GM23338 (cell line): ENCODE measurements around the gene ARRB1. TPM values are rescaled to one million over a fixed set of nuclear protein-coding genes. Genes with fewer than 3 reads are reported as not detected.

Experiments
- ATAC-seq: fragments of 200-7000 bp; cut with Tn5 transposase; 3 replicates; pipeline ENCODE4 v1.9.1; 2020
- DNase-seq: peaks from one replicate; pipeline ENCODE4 v3.0.0-alpha.2; 2015; ENCODE audit warnings: low spot score
- H2AFZ ChIP-seq: fragments of 200-600 bp; sonication (generic); 2 replicates; pipeline ENCODE4 v1.8.0; 2016; ENCODE audit warnings: antibody characterized with exemption, mild to moderate bottlenecking, moderate library complexity
- H3F3A ChIP-seq: fragments of 200-600 bp; sonication (generic); replicated peaks from 2 replicates; pipeline ENCODE4 v1.8.0; 2017; ENCODE audit warnings: antibody characterized with exemption, mixed run types, low read depth
- H3K27ac ChIP-seq: fragments of 200-600 bp; sonication (generic); 2 replicates; pipeline ENCODE4 v1.6.1; 2016; ENCODE audit warnings: low read depth
- H3K27me3 ChIP-seq: fragments of 200-600 bp; sonication (generic); 2 replicates; pipeline ENCODE4 v1.8.0; 2016; ENCODE audit warnings: mild to moderate bottlenecking, mixed run types, moderate library complexity; ENCODE audit not compliant: insufficient read depth
- H3K36me3 ChIP-seq: fragments of 200-600 bp; sonication (generic); 2 replicates; pipeline ENCODE4 v1.8.0; 2016; ENCODE audit warnings: mild to moderate bottlenecking; ENCODE audit not compliant: insufficient read depth
- H3K4me1 ChIP-seq: fragments of 200-600 bp; sonication (generic); 2 replicates; pipeline ENCODE4 v1.8.0; 2016; ENCODE audit warnings: mild to moderate bottlenecking, moderate library complexity; ENCODE audit not compliant: insufficient read depth
- H3K4me2 ChIP-seq: fragments of 200-600 bp; sonication (generic); 2 replicates; pipeline ENCODE4 v1.7.1; 2017; ENCODE audit warnings: mixed run types
- H3K4me3 ChIP-seq: fragments of 200-600 bp; sonication (generic); 2 replicates; pipeline ENCODE4 v1.6.1; 2016; ENCODE audit warnings: mixed run types
- H3K79me2 ChIP-seq: fragments of 200-600 bp; sonication (generic); replicated peaks from 2 replicates; pipeline ENCODE4 v1.8.0; 2017; ENCODE audit warnings: mild to moderate bottlenecking; ENCODE audit not compliant: insufficient read depth
- H3K9me2 ChIP-seq: fragments of 200-600 bp; sonication (generic); 2 replicates; pipeline ENCODE4 v1.8.0; 2017; ENCODE audit not compliant: insufficient read depth
- H4K20me1 ChIP-seq: fragments of 200-600 bp; sonication (generic); replicated peaks from 2 replicates; pipeline ENCODE4 v1.8.0; 2017; ENCODE audit warnings: mild to moderate bottlenecking; ENCODE audit not compliant: insufficient read depth
- H3K27ac Mint-ChIP-seq: 2 replicates; pipeline ENCODE4 v1.8.0; 2020; ENCODE audit warnings: inconsistent platforms, mild to moderate bottlenecking, moderate library complexity, mixed read lengths
- H3K27me3 Mint-ChIP-seq: 3 replicates; pipeline ENCODE4 v1.8.0; 2022; ENCODE audit warnings: low read depth, mild to moderate bottlenecking, moderate library complexity, mixed read lengths, inconsistent platforms; ENCODE audit not compliant: insufficient read depth, poor library complexity
- H3K36me3 Mint-ChIP-seq: 3 replicates; pipeline ENCODE4 v1.8.0; 2021; ENCODE audit warnings: low read depth, mild to moderate bottlenecking, inconsistent platforms, moderate library complexity, mixed read lengths
- H3K4me1 Mint-ChIP-seq: 3 replicates; pipeline ENCODE4 v1.8.0; 2020; ENCODE audit warnings: mild to moderate bottlenecking, inconsistent platforms, mixed read lengths
- H3K4me3 Mint-ChIP-seq: 3 replicates; pipeline ENCODE4 v1.8.0; 2021; ENCODE audit warnings: moderate library complexity, mild to moderate bottlenecking, inconsistent platforms, mixed read lengths
- H3K9me3 Mint-ChIP-seq: 3 replicates; pipeline ENCODE4 v1.8.0; 2020; ENCODE audit warnings: moderate library complexity, mild to moderate bottlenecking, inconsistent platforms, mixed read lengths
- CTCF ChIP-seq, 2 experiments: fragments of 200-600 bp in 1 of 2; sonication (generic) in 1 of 2; conservative IDR thresholded peaks; 2 replicates each; pipeline versions ENCODE4 v1.5.1 to v1.6.1; 2016 to 2017; ENCODE audit warnings: antibody characterized with exemption in 2 of 2, low read depth in 2 of 2, mild to moderate bottlenecking in 2 of 2, moderate library complexity in 1 of 2
- ETS1 ChIP-seq: IDR thresholded peaks from 2 replicates; pipeline ENCODE4 v1.6.1; 2016; ENCODE audit warnings: antibody characterized with exemption
- JUNB ChIP-seq: IDR thresholded peaks from one replicate; pipeline ENCODE4 v1.6.1; 2016; ENCODE audit warnings: antibody characterized with exemption; ENCODE audit not compliant: unreplicated experiment
- POLR2AphosphoS5 ChIP-seq: IDR thresholded peaks from 2 replicates; pipeline ENCODE4 v1.6.1; 2016; ENCODE audit warnings: antibody characterized with exemption, low read depth
- ZNF114 ChIP-seq: fragments of 250-450 bp; sonication (Bioruptor Pico); IDR thresholded peaks from 2 replicates; pipeline ENCODE4 v1.5.0; 2020; ENCODE audit warnings: mild to moderate bottlenecking, moderate library complexity
- ZNF462 ChIP-seq: fragments of 250-450 bp; sonication (Bioruptor Pico); IDR thresholded peaks from 2 replicates; pipeline ENCODE4 v1.5.0; 2020; ENCODE audit warnings: mild to moderate bottlenecking, moderate library complexity
- polyA plus RNA-seq: library from polyadenylated mRNA; unstranded; fragments of >200 nt; fragmentation: Nextera tagmentation; extraction: Ambion mirVana; gene quantifications from 2 replicates; pipeline ENCODE4 v1.2.1, GENCODE V29; 2016
- total RNA-seq: library from RNA; depleted of rRNA; stranded (reverse); fragments of >200 nt; shearing (Covaris generic); gene quantifications from 2 replicates; pipeline ENCODE4 v1.2.3, GENCODE V29; 2014

The ARRB1 gene
- total and polyA plus RNA-seq, 2 experiments from 2014 or later: 6.3 to 11.1 TPM

- Histone ChIP-seq H3K4me3 (no peak overlapping the region), H4K20me1 (no peaks in the 10 kb centered on the region), H3F3A (0 out of 2 replicates have a peak, but pooled peaks cover 2% of the 10 kb centered on the region), H3K4me2 (no peak overlapping the region), H2AFZ (no peak overlapping the region), H3K27ac (no peak overlapping the region), H3K79me2 (no peaks in the 10 kb centered on the region), H3K36me3 (no peaks in the 10 kb centered on the region), H3K4me1 (peaks cover 57% of the 10 kb centered on the region), H3K27me3 (no peaks in the 10 kb centered on the region), H3K9me2 (no peaks in the 10 kb centered on the region)
- H3K36me3 Mint-ChIP-seq: peaks cover 38% of the 10 kb centered on the region
- H3K4me3 Mint-ChIP-seq: no peak overlapping the region
- H3K27me3 Mint-ChIP-seq: peaks cover 18% of the 10 kb centered on the region
- ATAC-seq (no peak), DNase-seq (no peak)
- H3K27ac Mint-ChIP-seq: peak overlapping the region; percentile 77
- TF ChIP-seq ETS1 (no peak), ZNF114 (CRISPR knock-in tag) (no peak), ZNF462 (CRISPR knock-in tag) (no peak), CTCF (conservative IDR thresholded peaks at IDR 0.05; ENCODE audit: low read depth in 2 of 2) (no peak), POLR2AphosphoS5 (no peak), JUNB (no peak)
- H3K4me1 Mint-ChIP-seq: peaks cover 92% of the 10 kb centered on the region
- no peaks in the 10 kb centered on the region; the same call in 2 of the 3 replicates for H3K9me3 Mint-ChIP-seq
Measured at GRCh38 chr11:75344761-75345454, 6.6 kb downstream of the ARRB1 start.
